Measurements from ENCODE around the gene MYO9B.
A peak's percentile ranks its signal among the peaks of the same experiment; 100 is the strongest.
"Not testable (repeated sequence)": the region's sequence is repeated elsewhere in the genome, so short reads cannot be mapped to it uniquely, and the experiment has no call there.

MYO9B gene

GRCh38 chr19:17153996-17154395, 78.4 kb downstream of the MYO9B start:
- Mint-ChIP-seq H3K27me3 (no peaks in the 10 kb centered on the region), H3K4me1 (no peaks in the 10 kb centered on the region), H3K9me3 (no peaks in the 10 kb centered on the region), H3K36me3 (ENCODE audit: low read depth) (peaks cover 25% of the 10 kb centered on the region), H3K4me3 (no peak overlapping the region), H3K27ac (no peak overlapping the region)
- DNase-seq (no peak), ATAC-seq (no peak)

GRCh38 chr19:17155251-17155650, 79.7 kb downstream of the MYO9B start:
- H3K27ac Mint-ChIP-seq, result no peak overlapping the region
- no peak for ATAC-seq
- H3K36me3 Mint-ChIP-seq (ENCODE audit: low read depth), result peaks cover 35% of the 10 kb centered on the region
- H3K9me3 Mint-ChIP-seq, result no peaks in the 10 kb centered on the region
- no peaks in the 10 kb centered on the region for H3K27me3 Mint-ChIP-seq
- H3K4me3 Mint-ChIP-seq, result no peak overlapping the region
- DNase-seq, result no peak
- H3K4me1 Mint-ChIP-seq, result no peaks in the 10 kb centered on the region

- no peaks in the 10 kb centered on the region for H3K4me1 Mint-ChIP-seq
- H3K27ac Mint-ChIP-seq, result no peak overlapping the region
- no peak for ATAC-seq
- H3K9me3 Mint-ChIP-seq, result no peaks in the 10 kb centered on the region
- DNase-seq, result no peak
- peaks cover 37% of the 10 kb centered on the region for H3K36me3 Mint-ChIP-seq (ENCODE audit: low read depth)
- no peak overlapping the region for H3K4me3 Mint-ChIP-seq
- H3K27me3 Mint-ChIP-seq, result no peaks in the 10 kb centered on the region
Observed at GRCh38 chr19:17156296-17156946, 80.8 kb downstream of the MYO9B start.

- H3K36me3 Mint-ChIP-seq (ENCODE audit: low read depth), result peaks cover 34% of the 10 kb centered on the region
- no peaks in the 10 kb centered on the region for H3K9me3 Mint-ChIP-seq
- ATAC-seq (no peak), DNase-seq (no peak)
- H3K4me1 Mint-ChIP-seq, result no peaks in the 10 kb centered on the region
- H3K27me3 Mint-ChIP-seq, result no peaks in the 10 kb centered on the region
- no peak overlapping the region for H3K27ac Mint-ChIP-seq
- H3K4me3 Mint-ChIP-seq, result no peak overlapping the region
Observed at GRCh38 chr19:17156947-17157302, 81.3 kb downstream of the MYO9B start.

GRCh38 chr19:17158584-17158983, 83.0 kb downstream of the MYO9B start:
- Mint-ChIP-seq H3K36me3 (ENCODE audit: low read depth) (peaks cover 45% of the 10 kb centered on the region), H3K9me3 (no peaks in the 10 kb centered on the region), H3K27ac (no peak overlapping the region), H3K4me1 (no peaks in the 10 kb centered on the region), H3K27me3 (no peaks in the 10 kb centered on the region), H3K4me3 (no peak overlapping the region)
- ATAC-seq (no peak), DNase-seq (no peak)

GRCh38 chr19:17159466-17160393, 84.2 kb downstream of the MYO9B start:
- H3K27me3 Mint-ChIP-seq, result no peaks in the 10 kb centered on the region
- no peaks in the 10 kb centered on the region for H3K9me3 Mint-ChIP-seq
- H3K4me1 Mint-ChIP-seq, result no peaks in the 10 kb centered on the region
- no peak overlapping the region for H3K4me3 Mint-ChIP-seq
- no peak overlapping the region for H3K27ac Mint-ChIP-seq
- ATAC-seq (no peak), DNase-seq (no peak)
- peaks cover 52% of the 10 kb centered on the region for H3K36me3 Mint-ChIP-seq (ENCODE audit: low read depth)

GRCh38 chr19:17160908-17161307, 85.3 kb downstream of the MYO9B start:
- H3K27ac Mint-ChIP-seq, result no peak overlapping the region
- no peaks in the 10 kb centered on the region for H3K9me3 Mint-ChIP-seq
- no peaks in the 10 kb centered on the region for H3K4me1 Mint-ChIP-seq
- peaks cover 56% of the 10 kb centered on the region for H3K36me3 Mint-ChIP-seq (ENCODE audit: low read depth)
- no peaks in the 10 kb centered on the region for H3K27me3 Mint-ChIP-seq
- ATAC-seq, result no peak
- no peak for DNase-seq
- H3K4me3 Mint-ChIP-seq, result no peak overlapping the region

- H3K4me3 Mint-ChIP-seq, H3K27me3 Mint-ChIP-seq, H3K4me1 Mint-ChIP-seq, DNase-seq, H3K27ac Mint-ChIP-seq, ATAC-seq, H3K9me3 Mint-ChIP-seq: not testable (repeated sequence)
- H3K36me3 Mint-ChIP-seq (ENCODE audit: low read depth), result peaks cover 53% of the 10 kb centered on the region
Observed at GRCh38 chr19:17162131-17162530, 86.6 kb downstream of the MYO9B start.

- no peaks in the 10 kb centered on the region for H3K9me3 Mint-ChIP-seq
- no peaks in the 10 kb centered on the region for H3K4me1 Mint-ChIP-seq
- ATAC-seq, result no peak
- H3K4me3 Mint-ChIP-seq, result no peak overlapping the region
- no peak overlapping the region for H3K27ac Mint-ChIP-seq
- no peaks in the 10 kb centered on the region for H3K27me3 Mint-ChIP-seq
- no peak for DNase-seq
- H3K36me3 Mint-ChIP-seq (ENCODE audit: low read depth), result peaks cover 52% of the 10 kb centered on the region
Observed at GRCh38 chr19:17162580-17162979, 87.0 kb downstream of the MYO9B start.

GRCh38 chr19:17163652-17164051, 88.1 kb downstream of the MYO9B start:
- ATAC-seq, result no peak
- Mint-ChIP-seq H3K27ac (no peak overlapping the region), H3K9me3 (no peaks in the 10 kb centered on the region), H3K4me3 (no peak overlapping the region), H3K36me3 (ENCODE audit: low read depth) (peaks cover 56% of the 10 kb centered on the region), H3K27me3 (no peaks in the 10 kb centered on the region), H3K4me1 (no peaks in the 10 kb centered on the region)
- no peak for DNase-seq

GRCh38 chr19:17164639-17165038, 89.1 kb downstream of the MYO9B start:
- H3K27ac Mint-ChIP-seq, result no peak overlapping the region
- no peak overlapping the region for H3K4me3 Mint-ChIP-seq
- no peaks in the 10 kb centered on the region for H3K27me3 Mint-ChIP-seq
- peaks cover 57% of the 10 kb centered on the region for H3K36me3 Mint-ChIP-seq (ENCODE audit: low read depth)
- no peak for DNase-seq
- no peaks in the 10 kb centered on the region for H3K9me3 Mint-ChIP-seq
- no peak for ATAC-seq
- H3K4me1 Mint-ChIP-seq, result no peaks in the 10 kb centered on the region

GRCh38 chr19:17165715-17166114, 90.1 kb downstream of the MYO9B start:
- no peak overlapping the region for H3K27ac Mint-ChIP-seq
- peaks cover under 1% of the 10 kb centered on the region for H3K4me1 Mint-ChIP-seq
- peaks cover 52% of the 10 kb centered on the region for H3K36me3 Mint-ChIP-seq (ENCODE audit: low read depth)
- no peak for DNase-seq
- no peak overlapping the region for H3K4me3 Mint-ChIP-seq
- ATAC-seq, result no peak
- no peaks in the 10 kb centered on the region for H3K9me3 Mint-ChIP-seq
- no peaks in the 10 kb centered on the region for H3K27me3 Mint-ChIP-seq

GRCh38 chr19:17170538-17171297, 95.1 kb downstream of the MYO9B start:
- H3K36me3 Mint-ChIP-seq (ENCODE audit: low read depth), result peaks cover 32% of the 10 kb centered on the region
- H3K4me1 Mint-ChIP-seq, result peaks cover 13% of the 10 kb centered on the region
- ATAC-seq, result peak; percentile 24
- no peak overlapping the region for H3K4me3 Mint-ChIP-seq
- peak overlapping the region; percentile 49 for H3K27ac Mint-ChIP-seq
- DNase-seq, result peak; percentile 25
- H3K9me3 Mint-ChIP-seq, result no peaks in the 10 kb centered on the region
- H3K27me3 Mint-ChIP-seq, result no peaks in the 10 kb centered on the region

- Mint-ChIP-seq H3K27ac (no peak overlapping the region), H3K4me1 (peaks cover 13% of the 10 kb centered on the region), H3K9me3 (no peaks in the 10 kb centered on the region), H3K27me3 (no peaks in the 10 kb centered on the region), H3K4me3 (no peak overlapping the region), H3K36me3 (ENCODE audit: low read depth) (peaks cover 36% of the 10 kb centered on the region)
- ATAC-seq, result no peak
- DNase-seq, result no peak
Observed at GRCh38 chr19:17171874-17172273, 96.3 kb downstream of the MYO9B start.
